HEK293 (cell line): ENCODE measurements around the gene CD300E.

ENCODE experiments used
- CTCF ChIA-PET: fragments of 350-600 bp; formaldehyde crosslinking; extraction: SDS; loops from one replicate; lab custom pipeline; 2021; ENCODE audit warnings: antibody characterized with exemption; lab: Yijun Ruan, JAX
- POLR2A ChIA-PET: fragments of 300-600 bp; formaldehyde crosslinking; extraction: SDS; loops from one replicate; lab custom pipeline; 2020; ENCODE audit warnings: antibody characterized with exemption, inconsistent platforms; lab: Yijun Ruan, JAX
- H3K27ac ChIP-seq: fragments of 200-500 bp; sonication (Bioruptor generic); 2 replicates; pipeline ENCODE4 v1.5.1; 2014; ENCODE audit warnings: low read depth, low read length, control low read depth, inconsistent platforms; ENCODE audit errors: extremely low read depth
- H3K36me3 ChIP-seq, 2 experiments: fragments of 200-500 bp in 1 of 2; sonication (Bioruptor generic) in 1 of 2; 1 replicate in 1 of 2; 2 replicates in 1 of 2; pipeline ENCODE4 v1.5.1; 2014 to 2017; ENCODE audit warnings: inconsistent platforms in 2 of 2, low read length in 2 of 2; ENCODE audit not compliant: control insufficient read depth in 2 of 2, insufficient read depth in 1 of 2
- H3K4me1 ChIP-seq: fragments of 200-500 bp; sonication (Bioruptor generic); 2 replicates; pipeline ENCODE4 v1.5.1; 2014; ENCODE audit warnings: mild to moderate bottlenecking, low read length, inconsistent platforms; ENCODE audit not compliant: control insufficient read depth, insufficient read depth
- H3K4me3 ChIP-seq: 2 replicates; pipeline ENCODE4 v1.5.1; 2011; ENCODE audit warnings: low read depth, mild to moderate bottlenecking, control low read depth, low read length, moderate library complexity
- H3K9me3 ChIP-seq: fragments of 200-500 bp; sonication (Bioruptor generic); 2 replicates; pipeline ENCODE4 v1.5.1; 2014; ENCODE audit warnings: low read depth, low read length, inconsistent platforms; ENCODE audit not compliant: control insufficient read depth, insufficient read depth
- ATF2 ChIP-seq: fragments of 450-650 bp; formaldehyde crosslinking; IDR thresholded peaks from 2 replicates; pipeline ENCODE4 v1.5.1; 2016; ENCODE audit warnings: missing biosample characterization, missing genetic modification characterization, low read depth
- PRDM2 ChIP-seq: fragments of 450-650 bp; formaldehyde crosslinking; IDR thresholded peaks from 2 replicates; pipeline ENCODE4 v1.5.1; 2016; ENCODE audit warnings: missing biosample characterization, missing genetic modification characterization, borderline replicate concordance
- RBAK ChIP-seq: fragments of 450-650 bp; formaldehyde crosslinking; IDR thresholded peaks from 2 replicates; pipeline ENCODE4 v1.5.1; 2016; ENCODE audit warnings: missing biosample characterization, missing genetic modification characterization
- ZBTB48 ChIP-seq: fragments of 450-650 bp; formaldehyde crosslinking; IDR thresholded peaks from 2 replicates; pipeline ENCODE4 v1.5.1; 2016; ENCODE audit warnings: missing biosample characterization, missing genetic modification characterization
- ZIC2 ChIP-seq: fragments of 450-650 bp; formaldehyde crosslinking; IDR thresholded peaks from 2 replicates; pipeline ENCODE4 v1.5.1; 2016; ENCODE audit warnings: missing biosample characterization, missing genetic modification characterization
- ZNF138 ChIP-seq: fragments of 450-650 bp; formaldehyde crosslinking; IDR thresholded peaks from 2 replicates; pipeline ENCODE4 v1.5.1; 2016; ENCODE audit warnings: missing biosample characterization, missing genetic modification characterization, borderline replicate concordance
- ZNF37A ChIP-seq: fragments of 450-650 bp; IDR thresholded peaks from 2 replicates; pipeline ENCODE4 v1.5.1; 2018; ENCODE audit warnings: missing biosample characterization, missing genetic modification characterization
- ZNF473 ChIP-seq: fragments of 450-650 bp; formaldehyde crosslinking; IDR thresholded peaks from 2 replicates; pipeline ENCODE4 v1.5.1; 2017; ENCODE audit warnings: missing biosample characterization, missing genetic modification characterization
- ZNF747 ChIP-seq: fragments of 450-650 bp; formaldehyde crosslinking; IDR thresholded peaks from 2 replicates; pipeline ENCODE4 v1.5.1; 2016; ENCODE audit warnings: missing biosample characterization, missing genetic modification characterization
- ZNF830 ChIP-seq: fragments of 450-650 bp; IDR thresholded peaks from 2 replicates; pipeline ENCODE4 v1.5.0; 2018; ENCODE audit warnings: missing biosample characterization, missing genetic modification characterization, low read depth, mild to moderate bottlenecking, moderate library complexity
- TF ChIP-seq, protein P1 (sequence below): fragments of 450-650 bp; formaldehyde crosslinking; IDR thresholded peaks from 2 replicates; pipeline ENCODE4 v1.5.1; 2016; ENCODE audit warnings: missing biosample characterization, missing genetic modification characterization
- TF ChIP-seq, protein P2 (sequence below): fragments of 450-650 bp; formaldehyde crosslinking; IDR thresholded peaks from 2 replicates; pipeline ENCODE4 v1.5.1; 2016; ENCODE audit warnings: missing biosample characterization, missing genetic modification characterization, low read depth

The CD300E gene

GRCh38 chr17:74659889-74660288, 36.4 kb upstream of the CD300E start:
- TF ChIP-seq ZNF138 (tag by site-specific recombination) (no peak), ZBTB48 (tag by site-specific recombination) (no peak), ZNF473 (no peak), ZNF830 (tag by site-specific recombination) (no peak), ZNF37A (no peak)
- TF ChIP-seq, protein P1, sequence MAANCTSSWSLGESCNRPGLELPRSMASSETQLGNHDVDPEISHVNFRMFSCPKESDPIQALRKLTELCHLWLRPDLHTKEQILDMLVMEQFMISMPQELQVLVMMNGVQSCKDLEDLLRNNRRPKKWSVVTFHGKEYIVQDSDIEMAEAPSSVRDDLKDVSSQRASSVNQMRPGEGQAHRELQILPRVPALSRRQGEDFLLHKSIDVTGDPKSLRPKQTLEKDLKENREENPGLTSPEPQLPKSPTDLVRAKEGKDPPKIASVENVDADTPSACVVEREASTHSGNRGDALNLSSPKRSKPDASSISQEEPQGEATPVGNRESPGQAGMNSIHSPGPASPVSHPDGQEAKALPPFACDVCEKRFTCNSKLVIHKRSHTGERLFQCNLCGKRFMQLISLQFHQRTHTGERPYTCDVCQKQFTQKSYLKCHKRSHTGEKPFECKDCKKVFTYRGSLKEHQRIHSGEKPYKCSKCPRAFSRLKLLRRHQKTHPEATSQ = no peak
- Histone ChIP-seq H3K4me1 (no peaks in the 10 kb centered on the region), H3K9me3 (no peaks in the 10 kb centered on the region), H3K36me3 (no peaks in the 10 kb centered on the region), H3K4me3 (no peak overlapping the region), H3K27ac (no peak overlapping the region)
- ChIA-PET POLR2A (interaction anchor here (1.0 kb wide), 1 partner anchor 116 kb away, joined by 3 read pairs; the partner anchor contains the start of gene NAT9), CTCF (interaction anchor here (0.6 to 1.6 kb wide), 7 partner anchors 59 to 1626 kb away, joined by 3 to 9 read pairs (median 4); partner anchors contain the start of gene RAB37)

GRCh38 chr17:74658620-74659019, 35.1 kb upstream of the CD300E start:
- POLR2A ChIA-PET = no interaction called here
- TF ChIP-seq ATF2 (peak; percentile 49), RBAK (tag by site-specific recombination) (no peak)
- CTCF ChIA-PET = interaction anchor here (1.6 to 3.3 kb wide), 6 partner anchors 10 to 204 kb away, joined by 3 to 64 read pairs (median 21); partner anchors contain the start of genes NAT9 and RAB37

GRCh38 chr17:74654742-74655141, 31.2 kb upstream of the CD300E start:
- ChIA-PET CTCF (interaction anchor here (0.6 to 1.1 kb wide), 2 partner anchors 71 to 116 kb away, joined by 3 to 5 read pairs; no protein-coding TSS in a partner anchor), POLR2A (no interaction called here)
- TF ChIP-seq, protein P2, sequence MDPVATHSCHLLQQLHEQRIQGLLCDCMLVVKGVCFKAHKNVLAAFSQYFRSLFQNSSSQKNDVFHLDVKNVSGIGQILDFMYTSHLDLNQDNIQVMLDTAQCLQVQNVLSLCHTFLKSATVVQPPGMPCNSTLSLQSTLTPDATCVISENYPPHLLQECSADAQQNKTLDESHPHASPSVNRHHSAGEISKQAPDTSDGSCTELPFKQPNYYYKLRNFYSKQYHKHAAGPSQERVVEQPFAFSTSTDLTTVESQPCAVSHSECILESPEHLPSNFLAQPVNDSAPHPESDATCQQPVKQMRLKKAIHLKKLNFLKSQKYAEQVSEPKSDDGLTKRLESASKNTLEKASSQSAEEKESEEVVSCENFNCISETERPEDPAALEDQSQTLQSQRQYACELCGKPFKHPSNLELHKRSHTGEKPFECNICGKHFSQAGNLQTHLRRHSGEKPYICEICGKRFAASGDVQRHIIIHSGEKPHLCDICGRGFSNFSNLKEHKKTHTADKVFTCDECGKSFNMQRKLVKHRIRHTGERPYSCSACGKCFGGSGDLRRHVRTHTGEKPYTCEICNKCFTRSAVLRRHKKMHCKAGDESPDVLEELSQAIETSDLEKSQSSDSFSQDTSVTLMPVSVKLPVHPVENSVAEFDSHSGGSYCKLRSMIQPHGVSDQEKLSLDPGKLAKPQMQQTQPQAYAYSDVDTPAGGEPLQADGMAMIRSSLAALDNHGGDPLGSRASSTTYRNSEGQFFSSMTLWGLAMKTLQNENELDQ (tag by site-specific recombination) = no peak
- TF ChIP-seq ZIC2 (tag by site-specific recombination) (peak; percentile 82), ZNF747 (tag by site-specific recombination) (no peak), ZBTB48 (tag by site-specific recombination) (0 out of 2 replicates have a peak, but pooled peaks have one; percentile 22), PRDM2 (no peak)
- Histone ChIP-seq H3K4me1 (no peaks in the 10 kb centered on the region), H3K36me3 (no peaks in the 10 kb centered on the region), H3K27ac (no peak overlapping the region), H3K4me3 (no peak overlapping the region), H3K9me3 (no peaks in the 10 kb centered on the region)

More at GRCh38 chr17:74658620-74659019, 35.1 kb upstream of the CD300E start:
- H3K36me3 ChIP-seq = no peaks in the 10 kb centered on the region
- H3K27ac ChIP-seq = no peak overlapping the region
- no peak overlapping the region for H3K4me3 ChIP-seq
- no peaks in the 10 kb centered on the region for H3K4me1 ChIP-seq
- H3K9me3 ChIP-seq = no peaks in the 10 kb centered on the region
